GM21526 (cell line): ENCODE measurements around the gene LSS.
"Not testable (repeated sequence)": the region's sequence is repeated elsewhere in the genome, so short reads cannot be mapped to it uniquely, and the experiment has no call there.

Experiments used
- ATAC-seq: cut with Tn5 transposase; IDR thresholded peaks from one replicate; pipeline ENCODE4 v1.9.1; 2021; ENCODE audit warnings: moderate library complexity; ENCODE audit not compliant: unreplicated experiment, low FRiP score

LSS gene

GRCh38 chr21:46188226-46189212 lies 40.1 kb downstream of the LSS start:
- no peak for ATAC-seq

- no peak for ATAC-seq
Measured at GRCh38 chr21:46187814-46188213, 40.8 kb downstream of the LSS start.

- no peak for ATAC-seq
Measured at GRCh38 chr21:46187261-46187660, 41.3 kb downstream of the LSS start.

GRCh38 chr21:46185716-46186115 lies 42.9 kb downstream of the LSS start:
- no peak for ATAC-seq

GRCh38 chr21:46184625-46185555 lies 43.7 kb downstream of the LSS start:
- ATAC-seq, result no peak

- ATAC-seq, result no peak
Measured at GRCh38 chr21:46183910-46184624, 44.5 kb downstream of the LSS start, which contains the start of gene SPATC1L. Gene SPATC1L (minus strand): TSS chr21:46184459. CDS start chr21:46182816, 1,643 bp downstream.

- not testable (repeated sequence) for ATAC-seq
Measured at GRCh38 chr21:46183337-46183909, 45.2 kb downstream of the LSS start.

GRCh38 chr21:46182548-46183336 lies 45.8 kb downstream of the LSS start:
- ATAC-seq, result no peak

- no peak for ATAC-seq
Measured at GRCh38 chr21:46181953-46182547, 46.5 kb downstream of the LSS start.

GRCh38 chr21:46181436-46181835 lies 47.1 kb downstream of the LSS start:
- ATAC-seq, result no peak

- ATAC-seq, result no peak
Measured at GRCh38 chr21:46180778-46181391, 47.7 kb downstream of the LSS start.

- no peak for ATAC-seq
Measured at GRCh38 chr21:46180079-46180722, 48.4 kb downstream of the LSS start.

GRCh38 chr21:46179708-46180078 lies 48.9 kb downstream of the LSS start:
- ATAC-seq, result no peak

GRCh38 chr21:46178961-46179360 lies 49.6 kb downstream of the LSS start:
- ATAC-seq, result no peak

- ATAC-seq, result not testable (repeated sequence)
Measured at GRCh38 chr21:46176443-46177129, 52.0 kb downstream of the LSS start.

GRCh38 chr21:46173573-46173972 lies 55.0 kb downstream of the LSS start:
- ATAC-seq, result no peak

- ATAC-seq, result no peak
Measured at GRCh38 chr21:46172863-46173528, 55.6 kb downstream of the LSS start.
